GM21723 (cell line): ENCODE data around the gene KLHL18.
A peak's percentile ranks its signal among the peaks of the same experiment; 100 is the strongest.
"Not testable (repeated sequence)": the region's sequence is repeated elsewhere in the genome, so short reads cannot be mapped to it uniquely, and the experiment has no call there.

ENCODE experiments used
- ATAC-seq: cut with Tn5 transposase; IDR thresholded peaks from one replicate; pipeline ENCODE4 v1.9.1; 2021; ENCODE audit warnings: mild to moderate bottlenecking, moderate library complexity; ENCODE audit not compliant: unreplicated experiment

Gene KLHL18

GRCh38 chr3:47356201-47356600 lies 73.5 kb downstream of the KLHL18 start:
- no peak for ATAC-seq

GRCh38 chr3:47359323-47359722 lies 76.6 kb downstream of the KLHL18 start:
- ATAC-seq: no peak

GRCh38 chr3:47360110-47360517 lies 77.4 kb downstream of the KLHL18 start:
- not testable (repeated sequence) for ATAC-seq

- ATAC-seq: no peak
These were observed 80.0 kb downstream of the KLHL18 start for GRCh38 chr3:47362701-47363100.

GRCh38 chr3:47365213-47366153 lies 82.7 kb downstream of the KLHL18 start:
- ATAC-seq: no peak

- ATAC-seq: no peak
These were observed 84.1 kb downstream of the KLHL18 start for GRCh38 chr3:47366833-47367232.

GRCh38 chr3:47367631-47368030 lies 84.9 kb downstream of the KLHL18 start:
- no peak for ATAC-seq

GRCh38 chr3:47370020-47370419 lies 87.3 kb downstream of the KLHL18 start:
- ATAC-seq: not testable (repeated sequence)

GRCh38 chr3:47370887-47371697 lies 88.3 kb downstream of the KLHL18 start:
- no peak for ATAC-seq

GRCh38 chr3:47374587-47374986 lies 91.8 kb downstream of the KLHL18 start:
- ATAC-seq: no peak

GRCh38 chr3:47376393-47376792 lies 93.6 kb downstream of the KLHL18 start:
- no peak for ATAC-seq

GRCh38 chr3:47377186-47377585 lies 94.4 kb downstream of the KLHL18 start:
- ATAC-seq: no peak

- ATAC-seq: no peak
These were observed 96.1 kb downstream of the KLHL18 start for GRCh38 chr3:47378869-47379268.

GRCh38 chr3:47379411-47379899 lies 96.7 kb downstream of the KLHL18 start:
- ATAC-seq: no peak

GRCh38 chr3:47380026-47380600 lies 97.4 kb downstream of the KLHL18 start:
- no peak for ATAC-seq

- peak; percentile 81 for ATAC-seq
These were observed 98.0 kb downstream of the KLHL18 start, which contains the start of gene PTPN23 for GRCh38 chr3:47380601-47381316. PTPN23 (plus strand) TSS chr3:47381021; CDS start chr3:47381097, 76 bp downstream.

GRCh38 chr3:47381317-47382157 lies 98.8 kb downstream of the KLHL18 start:
- peak; percentile 64 for ATAC-seq

GRCh38 chr3:47384425-47384824 lies 101.7 kb downstream of the KLHL18 start:
- ATAC-seq: no peak

GRCh38 chr3:47385007-47385406 lies 102.3 kb downstream of the KLHL18 start:
- ATAC-seq: no peak

GRCh38 chr3:47385796-47386195 lies 103.1 kb downstream of the KLHL18 start:
- no peak for ATAC-seq
